Suprapubic skin (tissue), 4 donors: ENCODE results near the gene LDB2.

Source experiments
- EP300 ChIP-seq: sonication (generic); formaldehyde crosslinking; IDR thresholded peaks from one replicate; pipeline ENCODE4 v1.6.1; 2017; ENCODE audit warnings: antibody characterized with exemption
- POLR2A ChIP-seq, 2 donors: fragments of 450-650 bp; IDR thresholded peaks; one replicate each; pipeline ENCODE4 v1.6.1; 2017; ENCODE audit warnings: antibody characterized with exemption in 2 of 2, mild to moderate bottlenecking in 2 of 2, moderate library complexity in 2 of 2
- POLR2AphosphoS5 ChIP-seq, 3 donors: sonication (generic); formaldehyde crosslinking; IDR thresholded peaks; one replicate each; pipeline ENCODE4 v1.6.1; 2017; ENCODE audit warnings: antibody characterized with exemption in 3 of 3
- TF ChIP-seq, protein P1 (sequence below), 2 donors: fragments of 200-600 bp in 1 of 2; fragments of 450-650 bp in 1 of 2; sonication (generic) in 1 of 2; IDR thresholded peaks; one replicate each; pipeline ENCODE4 v1.5.1; 2016 to 2019; ENCODE audit warnings: antibody characterized with exemption in 2 of 2, mild to moderate bottlenecking in 1 of 2, moderate library complexity in 1 of 2

DNA sequence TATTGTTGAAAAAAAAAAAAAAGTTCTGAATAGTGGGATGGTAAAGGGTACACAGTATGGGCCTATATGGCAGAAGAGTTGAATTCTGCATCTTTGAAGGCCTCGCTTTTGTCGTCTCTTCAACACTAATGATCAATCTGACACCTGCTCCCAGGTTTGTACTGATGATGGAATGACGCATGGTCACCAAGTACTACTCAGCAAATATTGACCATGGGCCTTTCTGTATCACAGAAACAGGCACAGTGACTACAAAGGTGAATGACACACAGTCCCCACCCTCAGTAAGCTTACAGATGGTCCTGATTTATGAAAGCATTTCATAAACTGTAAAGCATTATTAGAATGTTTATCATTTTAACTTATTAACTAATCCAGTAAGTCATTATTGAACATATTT is 152.6 kb downstream of the LDB2 start:
- TF ChIP-seq, protein P1, sequence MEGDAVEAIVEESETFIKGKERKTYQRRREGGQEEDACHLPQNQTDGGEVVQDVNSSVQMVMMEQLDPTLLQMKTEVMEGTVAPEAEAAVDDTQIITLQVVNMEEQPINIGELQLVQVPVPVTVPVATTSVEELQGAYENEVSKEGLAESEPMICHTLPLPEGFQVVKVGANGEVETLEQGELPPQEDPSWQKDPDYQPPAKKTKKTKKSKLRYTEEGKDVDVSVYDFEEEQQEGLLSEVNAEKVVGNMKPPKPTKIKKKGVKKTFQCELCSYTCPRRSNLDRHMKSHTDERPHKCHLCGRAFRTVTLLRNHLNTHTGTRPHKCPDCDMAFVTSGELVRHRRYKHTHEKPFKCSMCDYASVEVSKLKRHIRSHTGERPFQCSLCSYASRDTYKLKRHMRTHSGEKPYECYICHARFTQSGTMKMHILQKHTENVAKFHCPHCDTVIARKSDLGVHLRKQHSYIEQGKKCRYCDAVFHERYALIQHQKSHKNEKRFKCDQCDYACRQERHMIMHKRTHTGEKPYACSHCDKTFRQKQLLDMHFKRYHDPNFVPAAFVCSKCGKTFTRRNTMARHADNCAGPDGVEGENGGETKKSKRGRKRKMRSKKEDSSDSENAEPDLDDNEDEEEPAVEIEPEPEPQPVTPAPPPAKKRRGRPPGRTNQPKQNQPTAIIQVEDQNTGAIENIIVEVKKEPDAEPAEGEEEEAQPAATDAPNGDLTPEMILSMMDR (IDR thresholded peaks at IDR 0.05): no peak
- TF ChIP-seq POLR2A (IDR thresholded peaks at IDR 0.05) (no peak), POLR2AphosphoS5 (IDR thresholded peaks at IDR 0.05) (no peak), EP300 (no peak)
